GM10847 (cell line): ENCODE results near the gene ATP6V1F.

ENCODE experiments used
- POLR2A ChIP-seq: IDR thresholded peaks from 2 replicates; pipeline ENCODE4 v1.6.1; 2011; ENCODE audit not compliant: insufficient read length; ENCODE audit errors: extremely low read depth

Gene ATP6V1F

DNA sequence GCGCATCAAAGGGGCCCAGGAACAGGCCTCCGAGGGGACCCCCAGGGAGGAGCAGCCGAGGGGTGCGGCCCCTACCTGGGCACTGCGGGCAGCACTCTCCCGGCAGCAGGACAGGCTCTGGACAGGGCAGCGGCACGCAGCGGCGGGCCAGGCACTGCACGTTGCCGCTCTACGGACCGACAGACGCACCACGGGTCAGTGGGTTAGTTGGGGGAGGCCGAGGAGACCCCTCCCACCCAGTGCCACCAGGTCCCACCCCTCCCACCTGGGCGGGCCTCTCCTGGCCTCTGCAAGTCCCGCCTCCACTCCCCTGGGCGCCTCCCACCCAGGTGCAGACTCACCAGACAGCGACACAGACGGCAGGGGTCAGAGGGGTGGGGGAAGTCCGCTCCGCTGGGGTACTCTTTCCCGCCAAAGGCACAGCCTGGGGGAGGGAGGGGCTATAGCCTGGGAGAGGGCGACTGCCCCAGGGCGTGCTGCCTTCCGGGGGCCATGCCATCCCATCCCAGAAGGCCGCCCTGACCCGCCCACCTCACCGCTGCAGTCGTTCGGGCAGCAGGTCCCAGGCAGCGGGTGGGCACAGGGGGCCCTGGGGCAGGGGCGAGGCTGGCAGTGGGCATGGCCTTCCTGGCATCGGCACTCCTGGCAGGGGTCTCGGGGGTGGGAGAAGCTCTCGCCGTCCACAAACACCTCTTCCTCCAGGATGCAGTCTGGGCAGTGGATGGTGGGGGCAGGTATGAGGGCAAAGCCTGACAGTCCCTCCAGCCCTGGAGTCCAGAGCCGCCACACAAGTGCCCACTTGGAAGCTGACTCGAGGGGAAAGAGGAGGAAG, 28.7 kb downstream of the ATP6V1F start:
- TF ChIP-seq POLR2A: no peak

GRCh38 chr7:128891942-128892269, 29.2 kb downstream of the ATP6V1F start:
- TF ChIP-seq POLR2A: no peak

DNA sequence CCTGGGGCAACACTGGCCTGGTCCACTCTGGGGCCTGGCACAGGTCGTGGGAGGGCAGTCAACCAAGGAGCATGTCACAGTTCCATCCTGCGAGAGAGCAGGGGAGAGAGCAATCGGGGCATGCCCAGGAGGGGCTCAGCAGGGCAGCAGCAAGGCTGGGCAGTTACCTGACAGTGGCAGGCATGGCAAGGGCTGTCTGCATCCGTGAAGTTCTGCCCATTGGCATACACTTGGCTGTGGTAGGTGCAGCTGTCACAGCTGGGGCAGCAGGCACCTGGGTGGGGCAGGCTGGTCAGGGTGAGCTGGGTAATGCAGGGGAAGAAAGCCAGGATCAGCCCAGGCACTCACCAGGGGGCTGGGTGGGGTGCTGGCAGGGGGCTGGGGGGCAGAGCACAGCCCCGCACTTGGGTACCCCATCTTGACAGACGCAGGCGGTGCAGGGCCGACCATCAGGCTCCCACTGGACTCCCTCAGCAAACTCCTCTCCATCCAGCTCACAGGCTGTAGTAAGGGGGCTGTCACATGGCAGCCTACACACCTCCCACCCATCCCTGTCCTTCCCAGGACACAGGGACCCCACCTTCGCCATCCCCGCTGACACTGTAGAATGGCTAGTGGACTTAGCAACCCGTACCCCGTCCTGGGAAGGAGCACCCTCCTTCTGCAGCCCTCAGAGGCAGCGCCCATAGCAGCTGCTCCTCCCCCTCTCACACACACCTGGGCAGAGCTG, 30.0 kb downstream of the ATP6V1F start:
- no peak for TF ChIP-seq POLR2A

GRCh38 chr7:128893251-128894100, 30.8 kb downstream of the ATP6V1F start:
- no peak for TF ChIP-seq POLR2A

GRCh38 chr7:128894101-128894440, 31.4 kb downstream of the ATP6V1F start:
- TF ChIP-seq POLR2A: no peak

DNA sequence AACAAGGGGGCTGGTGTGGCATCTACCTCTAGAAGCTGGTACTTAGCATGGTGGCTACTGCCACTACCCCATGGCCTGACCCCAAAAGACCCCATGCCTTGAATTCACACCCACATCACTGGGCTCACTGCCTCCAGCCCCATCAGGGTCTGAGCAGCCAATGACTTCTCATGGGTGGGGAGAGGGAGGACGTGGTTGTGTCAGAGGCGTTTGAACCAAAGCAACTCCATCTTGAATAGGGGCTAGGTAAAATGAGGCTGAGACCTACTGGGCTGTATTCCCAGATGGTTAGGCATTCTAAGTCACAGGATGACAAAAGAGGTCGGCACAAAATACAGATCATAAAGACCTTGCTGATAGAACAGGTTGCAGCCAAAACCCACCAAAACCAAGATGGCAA, 32.7 kb downstream of the ATP6V1F start:
- TF ChIP-seq POLR2A: no peak

- TF ChIP-seq POLR2A: no peak
Measured at GRCh38 chr7:128899392-128899791, 36.7 kb downstream of the ATP6V1F start.

DNA sequence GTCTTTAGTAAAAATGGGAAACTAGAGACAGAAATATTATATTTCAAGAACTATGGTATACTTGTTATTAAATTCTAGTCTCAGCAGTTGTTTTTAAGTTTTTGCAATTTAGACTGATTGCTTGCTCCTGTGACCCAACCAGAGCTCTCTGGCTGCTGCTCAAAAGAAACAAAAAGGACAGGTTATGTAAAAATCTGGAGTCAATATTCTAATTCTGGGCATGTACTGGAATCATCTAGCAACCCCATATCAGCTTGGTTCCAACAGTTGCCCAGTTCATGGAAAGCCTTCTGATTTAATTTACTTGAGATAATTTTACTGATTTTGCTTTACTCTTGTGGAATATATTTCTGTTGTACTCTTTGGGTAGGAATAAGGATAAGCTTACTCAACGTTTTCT, 37.6 kb downstream of the ATP6V1F start:
- no peak for TF ChIP-seq POLR2A

DNA sequence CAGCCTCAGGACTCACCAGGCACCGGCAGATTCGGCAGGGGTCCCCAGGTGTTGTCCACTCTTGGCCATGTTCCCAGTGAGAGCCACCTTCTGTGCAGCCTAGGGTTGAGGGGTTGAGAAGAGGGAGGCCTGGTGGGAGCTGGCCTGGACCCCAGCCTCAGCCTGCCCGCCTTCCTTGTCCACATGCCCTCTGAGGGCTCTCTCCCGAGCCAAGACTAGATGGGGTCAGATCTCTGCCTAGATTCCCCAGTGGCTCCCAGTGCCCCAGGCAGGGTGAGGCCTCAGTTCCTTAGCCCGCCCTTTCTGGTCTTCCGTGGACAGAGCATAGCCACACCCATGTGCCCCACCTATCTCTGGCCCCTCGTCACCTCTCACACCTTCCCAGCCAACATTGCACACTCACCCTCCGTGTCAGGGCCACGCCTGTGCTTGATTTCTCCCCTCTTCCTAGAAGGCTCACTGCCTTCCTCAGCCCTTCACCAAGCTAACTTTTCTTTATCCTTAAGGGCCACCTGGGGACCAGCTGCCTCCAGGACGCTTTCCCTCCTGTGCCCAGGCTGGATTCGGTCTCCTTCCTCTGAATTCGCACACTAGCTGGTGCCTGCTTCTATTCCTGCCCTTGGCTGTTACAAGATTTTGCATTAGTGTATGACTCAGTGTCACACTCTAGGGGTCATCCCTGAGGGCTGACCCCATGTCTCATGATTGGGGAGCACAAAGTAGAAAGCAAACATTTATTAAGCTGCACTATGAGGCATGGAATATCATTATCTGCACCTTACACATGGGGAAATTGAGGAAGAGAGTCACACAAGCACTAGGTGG, 40.3 kb downstream of the ATP6V1F start:
- no peak for TF ChIP-seq POLR2A

- TF ChIP-seq POLR2A: no peak
Measured at GRCh38 chr7:128903621-128904361, 41.1 kb downstream of the ATP6V1F start.

GRCh38 chr7:128904381-128905197, 41.9 kb downstream of the ATP6V1F start:
- TF ChIP-seq POLR2A: no peak

GRCh38 chr7:128906001-128906765, 43.5 kb downstream of the ATP6V1F start:
- no peak for TF ChIP-seq POLR2A

GRCh38 chr7:128906766-128907559, 44.3 kb downstream of the ATP6V1F start:
- no peak for TF ChIP-seq POLR2A
